ENCODE measurements around the gene DISC1. TPM values are rescaled to one million over a fixed set of nuclear protein-coding genes. Genes with fewer than 3 reads are reported as not detected.
A peak's percentile ranks its signal among the peaks of the same experiment; 100 is the strongest.

DISC1 gene
- total and polyA plus RNA-seq, 7 experiments from 2014 or later: 7.8 to 33.8 (median 17.1) TPM

GRCh38 chr1:231926933-231927332 lies 300.3 kb downstream of the DISC1 start:
- POLR2A ChIA-PET: no interaction called here
- Mint-ChIP-seq H3K9me3 (no peaks in the 10 kb centered on the region), H3K4me3 (no peak overlapping the region), H3K27ac (no peak overlapping the region), H3K4me1 (peaks cover 5 to 63% (median 37%) of the 10 kb centered on the region in 7 donors), H3K36me3 (peaks cover 0 to 25% (median 8%) of the 10 kb centered on the region in 5 donors), H3K27me3 (peaks cover 0 to 15% (median 0%) of the 10 kb centered on the region in 5 donors)
- peaks cover 7 to 18% of the 10 kb centered on the region in 2 donors for H3K4me1 ChIP-seq (ENCODE audit: control insufficient read depth in 2 of 2, insufficient read depth in 2 of 2, low read length in 2 of 2)
- H3K36me3 ChIP-seq (ENCODE audit: control insufficient read depth in 2 of 3, insufficient read depth in 3 of 3, low read length in 3 of 3): no peaks in the 10 kb centered on the region
- no peak for DNase-seq
- no peak overlapping the region for H3K4me3 ChIP-seq (ENCODE audit: low read length)
- H3K27me3 ChIP-seq (ENCODE audit: control insufficient read depth in 2 of 2, insufficient read depth in 2 of 2, low read length in 2 of 2): no peaks in the 10 kb centered on the region
- CTCF ChIA-PET: no interaction called here
- H3K27ac ChIP-seq (ENCODE audit: low read depth, low read length): no peak overlapping the region
- intact Hi-C loops (cut with micrococcal nuclease): no loop called here
- peaks cover 0 to 2% (median 1%) of the 10 kb centered on the region in 3 experiments for H3K9me3 ChIP-seq (ENCODE audit: control insufficient read depth in 2 of 3, low read length in 3 of 3)
- no peak for ATAC-seq

- Histone ChIP-seq H3K4me1 (ENCODE audit: control insufficient read depth in 2 of 2, insufficient read depth in 2 of 2, low read length in 2 of 2) (peaks cover 7 to 18% of the 10 kb centered on the region in 2 donors), H3K9me3 (ENCODE audit: control insufficient read depth in 2 of 3, low read length in 3 of 3) (peaks cover 0 to 4% (median 3%) of the 10 kb centered on the region in 3 experiments), H3K36me3 (ENCODE audit: control insufficient read depth in 2 of 3, insufficient read depth in 3 of 3, low read length in 3 of 3) (no peaks in the 10 kb centered on the region), H3K27ac (ENCODE audit: low read depth, low read length) (no peak overlapping the region), H3K4me3 (ENCODE audit: low read length) (no peak overlapping the region), H3K27me3 (ENCODE audit: control insufficient read depth in 2 of 2, insufficient read depth in 2 of 2, low read length in 2 of 2) (no peaks in the 10 kb centered on the region)
- POLR2A ChIA-PET: no interaction called here
- H3K9me3 Mint-ChIP-seq: peaks cover 0 to 2% (median 0%) of the 10 kb centered on the region in 11 donors
- no peak for ATAC-seq
- H3K4me1 Mint-ChIP-seq: peaks cover 5 to 58% (median 33%) of the 10 kb centered on the region in 7 donors
- no peak overlapping the region for H3K4me3 Mint-ChIP-seq
- H3K27me3 Mint-ChIP-seq: peaks cover 0 to 15% (median 0%) of the 10 kb centered on the region in 5 donors
- no peak for DNase-seq
- H3K36me3 Mint-ChIP-seq: peaks cover 0 to 22% (median 8%) of the 10 kb centered on the region in 5 donors
- intact Hi-C loops (cut with micrococcal nuclease): no loop called here
- CTCF ChIA-PET: no interaction called here
- peak overlapping the region in 1 of 9 donors; percentile 28 for H3K27ac Mint-ChIP-seq
Observed at GRCh38 chr1:231927431-231927830, 300.8 kb downstream of the DISC1 start.

GRCh38 chr1:231929311-231929710 lies 302.7 kb downstream of the DISC1 start:
- peaks cover 5 to 48% (median 26%) of the 10 kb centered on the region in 7 donors for H3K4me1 Mint-ChIP-seq
- intact Hi-C loops (cut with micrococcal nuclease): no loop called here
- H3K36me3 ChIP-seq (ENCODE audit: control insufficient read depth in 2 of 3, insufficient read depth in 3 of 3, low read length in 3 of 3): no peaks in the 10 kb centered on the region
- H3K27me3 ChIP-seq (ENCODE audit: control insufficient read depth in 2 of 2, insufficient read depth in 2 of 2, low read length in 2 of 2): no peaks in the 10 kb centered on the region
- H3K4me1 ChIP-seq (ENCODE audit: control insufficient read depth in 2 of 2, insufficient read depth in 2 of 2, low read length in 2 of 2): peaks cover 7 to 18% of the 10 kb centered on the region in 2 donors
- ChIA-PET POLR2A (interaction anchor here (0.9 to 1.4 kb wide), 2 partner anchors 10 to 13 kb away, joined by 3 read pairs; no protein-coding TSS in a partner anchor), CTCF (no interaction called here)
- H3K27ac Mint-ChIP-seq: peak overlapping the region in 8 of 9 donors; percentile 2 to 79 (median 56)
- H3K4me3 Mint-ChIP-seq: peak overlapping the region in 5 of 10 donors; percentile 12 to 80 (median 59)
- H3K27ac ChIP-seq (ENCODE audit: low read depth, low read length): no peak overlapping the region
- H3K27me3 Mint-ChIP-seq: peaks cover 0 to 15% (median 0%) of the 10 kb centered on the region in 5 donors
- peaks cover 0 to 28% (median 10%) of the 10 kb centered on the region in 5 donors for H3K36me3 Mint-ChIP-seq
- H3K4me3 ChIP-seq (ENCODE audit: low read length): no peak overlapping the region
- no peak for DNase-seq
- ATAC-seq: no peak
- peaks cover 0 to 3% (median 0%) of the 10 kb centered on the region in 11 donors for H3K9me3 Mint-ChIP-seq
- peaks cover 0 to 4% (median 3%) of the 10 kb centered on the region in 3 experiments for H3K9me3 ChIP-seq (ENCODE audit: control insufficient read depth in 2 of 3, low read length in 3 of 3)

- intact Hi-C loops (cut with micrococcal nuclease): loop anchor here in 1 of 2 donors (1.0 to 2.0 kb wide), 2 partner anchors 12 to 174 kb away; no protein-coding TSS in a partner anchor
- POLR2A ChIA-PET: interaction anchor here (0.9 to 1.4 kb wide), 2 partner anchors 11 to 14 kb away, joined by 3 read pairs; no protein-coding TSS in a partner anchor
- H3K27me3 ChIP-seq (ENCODE audit: control insufficient read depth in 2 of 2, insufficient read depth in 2 of 2, low read length in 2 of 2): no peaks in the 10 kb centered on the region
- peaks cover 0 to 3% (median 0%) of the 10 kb centered on the region in 11 donors for H3K9me3 Mint-ChIP-seq
- peak overlapping the region in 9 of 10 donors; percentile 2 to 82 (median 70) for H3K4me3 Mint-ChIP-seq
- no peak for ATAC-seq
- CTCF ChIA-PET: interaction anchor here (0.6 to 3.5 kb wide), 4 partner anchors 11 to 63 kb away, joined by 3 to 35 read pairs (median 8); no protein-coding TSS in a partner anchor
- no peaks in the 10 kb centered on the region for H3K36me3 ChIP-seq (ENCODE audit: control insufficient read depth in 2 of 3, insufficient read depth in 3 of 3, low read length in 3 of 3)
- DNase-seq: no peak
- H3K4me1 Mint-ChIP-seq: peaks cover 5 to 42% (median 24%) of the 10 kb centered on the region in 7 donors
- H3K36me3 Mint-ChIP-seq: peaks cover 0 to 28% (median 8%) of the 10 kb centered on the region in 5 donors
- no peak overlapping the region for H3K27ac ChIP-seq (ENCODE audit: low read depth, low read length)
- H3K27me3 Mint-ChIP-seq: peaks cover 0 to 15% (median 0%) of the 10 kb centered on the region in 5 donors
- H3K4me1 ChIP-seq (ENCODE audit: control insufficient read depth in 2 of 2, insufficient read depth in 2 of 2, low read length in 2 of 2): peaks cover 7 to 18% of the 10 kb centered on the region in 2 donors
- no peak overlapping the region for H3K4me3 ChIP-seq (ENCODE audit: low read length)
- peak overlapping the region in 8 of 9 donors; percentile 12 to 92 (median 75) for H3K27ac Mint-ChIP-seq
- H3K9me3 ChIP-seq (ENCODE audit: control insufficient read depth in 2 of 3, low read length in 3 of 3): peaks cover 0 to 4% (median 3%) of the 10 kb centered on the region in 3 experiments
Observed at GRCh38 chr1:231930257-231930947, 303.8 kb downstream of the DISC1 start.

GRCh38 chr1:231931146-231931545 lies 304.6 kb downstream of the DISC1 start:
- CTCF ChIA-PET: interaction anchor here (0.6 to 3.5 kb wide), 11 partner anchors 12 to 1323 kb away, joined by 3 to 35 read pairs (median 4); no protein-coding TSS in a partner anchor
- Histone ChIP-seq H3K9me3 (ENCODE audit: control insufficient read depth in 2 of 3, low read length in 3 of 3) (peaks cover 0 to 4% (median 3%) of the 10 kb centered on the region in 3 experiments), H3K36me3 (ENCODE audit: control insufficient read depth in 2 of 3, insufficient read depth in 3 of 3, low read length in 3 of 3) (no peaks in the 10 kb centered on the region), H3K4me1 (ENCODE audit: control insufficient read depth in 2 of 2, insufficient read depth in 2 of 2, low read length in 2 of 2) (peaks cover 7 to 18% of the 10 kb centered on the region in 2 donors), H3K27ac (ENCODE audit: low read depth, low read length) (no peak overlapping the region), H3K27me3 (ENCODE audit: control insufficient read depth in 2 of 2, insufficient read depth in 2 of 2, low read length in 2 of 2) (no peaks in the 10 kb centered on the region), H3K4me3 (ENCODE audit: low read length) (no peak overlapping the region)
- H3K36me3 Mint-ChIP-seq: peaks cover 0 to 22% (median 3%) of the 10 kb centered on the region in 5 donors
- H3K4me1 Mint-ChIP-seq: peaks cover 5 to 39% (median 24%) of the 10 kb centered on the region in 7 donors
- peak overlapping the region in 1 of 9 donors; percentile 70 for H3K27ac Mint-ChIP-seq
- intact Hi-C loops (cut with micrococcal nuclease): loop anchor here in 1 of 2 donors (2.0 kb wide), 1 partner anchor 174 kb away; no protein-coding TSS in a partner anchor
- DNase-seq: no peak
- H3K27me3 Mint-ChIP-seq: peaks cover 0 to 15% (median 0%) of the 10 kb centered on the region in 5 donors
- no peak overlapping the region for H3K4me3 Mint-ChIP-seq
- H3K9me3 Mint-ChIP-seq: peaks cover 0 to 3% (median 0%) of the 10 kb centered on the region in 11 donors
- ATAC-seq: no peak
- POLR2A ChIA-PET: interaction anchor here (0.9 to 1.2 kb wide), 2 partner anchors 12 to 51 kb away, joined by 3 to 4 read pairs; no protein-coding TSS in a partner anchor

- ATAC-seq (no peak), DNase-seq (peak in 3 of 9 donors; percentile 10 to 29 (median 23))
- Mint-ChIP-seq H3K4me3 (no peak overlapping the region), H3K27ac (no peak overlapping the region), H3K4me1 (peaks cover 5 to 39% (median 27%) of the 10 kb centered on the region in 7 donors), H3K9me3 (peaks cover 0 to 3% (median 0%) of the 10 kb centered on the region in 11 donors), H3K27me3 (peaks cover 0 to 15% (median 0%) of the 10 kb centered on the region in 5 donors), H3K36me3 (peaks cover 0 to 23% (median 4%) of the 10 kb centered on the region in 5 donors)
- H3K4me3 ChIP-seq (ENCODE audit: low read length): no peak overlapping the region
- intact Hi-C loops (cut with micrococcal nuclease): loop anchor here in 1 of 2 donors (1.0 to 2.0 kb wide), 2 partner anchors 66 to 175 kb away; no protein-coding TSS in a partner anchor
- no peaks in the 10 kb centered on the region for H3K27me3 ChIP-seq (ENCODE audit: control insufficient read depth in 2 of 2, insufficient read depth in 2 of 2, low read length in 2 of 2)
- ChIA-PET POLR2A (interaction anchor here (0.9 to 1.2 kb wide), 2 partner anchors 13 to 52 kb away, joined by 3 to 4 read pairs; no protein-coding TSS in a partner anchor), CTCF (interaction anchor here (0.7 to 3.5 kb wide), 11 partner anchors 13 to 715 kb away, joined by 3 to 35 read pairs (median 5); no protein-coding TSS in a partner anchor)
- peaks cover 7 to 18% of the 10 kb centered on the region in 2 donors for H3K4me1 ChIP-seq (ENCODE audit: control insufficient read depth in 2 of 2, insufficient read depth in 2 of 2, low read length in 2 of 2)
- H3K36me3 ChIP-seq (ENCODE audit: control insufficient read depth in 2 of 3, insufficient read depth in 3 of 3, low read length in 3 of 3): no peaks in the 10 kb centered on the region
- no peak overlapping the region for H3K27ac ChIP-seq (ENCODE audit: low read depth, low read length)
- H3K9me3 ChIP-seq (ENCODE audit: control insufficient read depth in 2 of 3, low read length in 3 of 3): peaks cover 0 to 4% (median 3%) of the 10 kb centered on the region in 3 experiments
Observed at GRCh38 chr1:231931846-231932454, 305.4 kb downstream of the DISC1 start.
